ENCODE results near the gene F11.
"Not testable (repeated sequence)": the region's sequence is repeated elsewhere in the genome, so short reads cannot be mapped to it uniquely, and the experiment has no call there.

The F11 gene

GRCh38 chr4:186243331-186243730 lies 22.7 kb upstream of the F11 start:
- no peak overlapping the region for H3K27ac ChIP-seq
- TF ChIP-seq ZFX (IDR thresholded peaks at IDR 0.05): no peak
- no peak for TF ChIP-seq CTCF (conservative IDR thresholded peaks at IDR 0.05)

GRCh38 chr4:186244835-186245234 lies 21.2 kb upstream of the F11 start:
- H3K27ac ChIP-seq: no peak overlapping the region
- TF ChIP-seq CTCF (conservative IDR thresholded peaks at IDR 0.05) (no peak), ZFX (IDR thresholded peaks at IDR 0.05) (no peak)

DNA sequence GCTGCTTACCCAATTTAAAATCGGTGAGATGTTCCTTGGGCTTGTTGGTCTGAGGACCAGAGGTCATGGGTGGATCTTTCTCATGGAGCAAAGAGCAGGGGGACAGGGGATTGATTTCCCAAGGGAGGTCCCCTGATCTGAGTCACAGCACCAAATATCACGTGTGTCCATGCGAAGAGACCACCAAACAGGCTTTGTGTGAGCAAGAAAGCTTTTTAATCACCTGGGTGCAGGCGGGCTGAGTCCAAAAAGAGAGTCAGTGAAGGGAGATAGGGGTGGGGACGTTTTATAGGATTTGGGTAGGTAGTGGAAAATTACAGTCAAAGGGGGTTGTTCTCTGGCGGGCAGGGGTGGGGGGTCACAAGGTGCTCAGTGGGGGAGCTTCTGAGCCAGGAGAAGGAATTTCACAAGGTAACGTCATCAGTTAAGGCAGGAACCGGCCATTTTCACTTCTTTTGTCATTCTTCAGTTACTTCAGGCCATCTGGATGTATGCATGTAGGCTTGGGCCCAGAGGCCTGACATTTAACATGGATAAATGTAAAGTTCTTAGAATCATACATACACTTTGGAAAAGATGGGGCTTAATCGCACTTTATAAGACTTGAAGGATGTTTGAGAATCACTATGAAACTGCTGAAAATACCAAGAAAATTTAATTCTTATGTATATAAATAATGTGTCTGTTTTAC lies 18.8 kb upstream of the F11 start:
- H3K27ac ChIP-seq: not testable (repeated sequence)

GRCh38 chr4:186248643-186249042 lies 17.3 kb upstream of the F11 start:
- TF ChIP-seq ZFX (IDR thresholded peaks at IDR 0.05) (no peak), CTCF (conservative IDR thresholded peaks at IDR 0.05) (no peak)
- no peak overlapping the region for H3K27ac ChIP-seq

DNA sequence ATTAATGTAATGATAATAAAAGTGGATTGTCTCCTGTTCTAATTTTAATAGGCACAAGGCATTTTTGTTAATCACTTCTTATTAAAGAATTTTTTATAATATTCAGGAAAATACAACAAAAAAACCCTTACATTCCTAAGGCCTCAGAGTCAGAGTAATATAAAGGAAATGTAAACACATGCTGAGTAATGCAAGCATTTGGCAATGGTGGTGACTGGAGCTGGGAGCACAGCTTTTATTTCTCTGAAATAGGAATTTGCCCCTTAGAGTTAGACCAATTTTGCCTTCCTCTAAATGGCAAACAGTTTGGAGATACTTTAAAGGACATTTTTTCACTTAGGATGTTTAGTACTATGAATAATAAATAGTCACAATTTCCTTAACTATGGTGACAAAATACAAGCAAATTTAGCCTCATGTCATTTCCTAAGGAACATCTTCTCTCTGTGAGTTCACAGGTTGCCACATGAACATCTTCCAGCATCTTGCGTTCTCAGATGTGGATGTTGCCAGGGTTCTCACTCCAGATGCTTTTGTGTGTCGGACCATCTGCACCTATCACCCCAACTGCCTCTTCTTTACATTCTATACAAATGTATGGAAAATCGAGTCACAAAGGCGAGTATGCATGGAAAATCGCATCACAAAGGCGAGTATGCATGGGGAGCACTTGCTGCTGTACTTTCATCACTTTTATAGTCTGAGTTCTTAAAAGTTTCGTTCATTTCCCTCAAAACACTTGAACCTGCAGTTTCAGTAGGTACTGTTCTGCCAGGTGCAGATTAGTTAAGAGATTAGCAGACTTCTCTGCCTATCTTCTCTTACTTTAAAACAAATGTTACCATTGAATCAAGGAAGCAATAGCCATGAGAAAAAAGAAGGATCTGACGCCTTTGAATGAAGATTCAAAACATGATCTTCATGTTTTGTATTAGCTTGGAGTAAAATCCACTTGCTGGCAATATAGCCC lies 15.9 kb upstream of the F11 start:
- TF ChIP-seq ZFX (IDR thresholded peaks at IDR 0.05): no peak
- TF ChIP-seq CTCF (conservative IDR thresholded peaks at IDR 0.05): no peak
- H3K27ac ChIP-seq: no peak overlapping the region

DNA sequence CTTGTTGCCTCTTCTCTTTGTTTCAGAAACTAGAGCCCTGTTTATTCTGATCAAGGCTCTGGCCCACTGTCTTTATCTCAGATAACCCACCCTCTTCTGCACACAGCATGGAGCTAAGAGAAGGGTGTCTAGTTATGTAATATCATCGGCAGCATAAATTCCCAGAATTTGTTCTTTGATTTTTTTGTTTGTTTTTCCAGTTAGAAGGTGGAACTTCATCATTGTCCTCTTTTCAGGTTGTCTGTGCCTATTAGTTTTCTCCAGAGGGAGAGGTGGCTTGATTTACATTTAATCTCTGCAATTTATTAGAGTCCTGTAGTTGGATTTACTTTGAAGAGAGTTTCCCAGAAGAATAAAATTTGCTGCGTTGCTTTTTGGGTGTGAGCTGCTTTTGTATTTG lies 15.2 kb upstream of the F11 start:
- TF ChIP-seq CTCF (conservative IDR thresholded peaks at IDR 0.05): no peak
- no peak for TF ChIP-seq ZFX (IDR thresholded peaks at IDR 0.05)
- no peak overlapping the region for H3K27ac ChIP-seq

DNA sequence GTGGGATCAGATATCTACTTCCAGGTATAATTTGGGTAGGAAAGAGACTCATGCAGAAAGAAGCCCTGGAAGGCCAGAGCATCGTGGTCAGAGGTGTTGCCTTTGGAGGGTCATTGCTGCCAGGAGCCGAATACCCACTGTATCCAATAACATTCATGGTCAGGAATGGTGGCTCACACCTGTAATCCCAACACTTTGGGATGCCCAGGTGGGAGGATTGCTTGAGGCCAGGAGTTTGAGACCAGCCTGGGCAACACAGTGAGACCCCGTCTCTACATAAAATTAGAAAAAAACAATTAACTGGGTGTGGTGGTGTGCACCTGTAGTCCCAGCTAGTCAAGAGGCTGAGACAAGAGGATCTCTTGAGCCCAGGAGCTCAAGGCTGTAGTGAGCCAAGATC lies 10.9 kb upstream of the F11 start:
- no peak overlapping the region for H3K27ac ChIP-seq
- TF ChIP-seq CTCF (conservative IDR thresholded peaks at IDR 0.05) (no peak), ZFX (IDR thresholded peaks at IDR 0.05) (no peak)
